Left lung (tissue), 10 donors: Measurements from ENCODE around the gene EGFL7. TPM values are rescaled to one million over a fixed set of nuclear protein-coding genes. Genes with fewer than 3 reads are reported as not detected.
A peak's percentile ranks its signal among the peaks of the same experiment; 100 is the strongest.
"Not testable (repeated sequence)": the region's sequence is repeated elsewhere in the genome, so short reads cannot be mapped to it uniquely, and the experiment has no call there.

Experiments used
- ATAC-seq: fragments of 200-7000 bp; cut with Tn5 transposase; one replicate; pipeline ENCODE4 v1.9.1; 2020; ENCODE audit warnings: moderate library complexity
- DNase-seq, 4 donors: peaks; one replicate each; pipeline ENCODE4 v3.0.0-alpha.2; 2013 to 2020
- H3K27ac ChIP-seq, 2 donors: fragments of 200-600 bp; sonication (generic) in 1 of 2; one replicate each; pipeline versions ENCODE4 v1.5.0 to v1.8.0; 2020 to 2021
- H3K27me3 ChIP-seq, 2 donors: fragments of 200-600 bp; sonication (generic) in 1 of 2; one replicate each; pipeline versions ENCODE4 v1.5.0 to v1.8.0; 2020 to 2021
- H3K36me3 ChIP-seq, 2 donors: fragments of 200-600 bp; sonication (generic) in 1 of 2; one replicate each; pipeline versions ENCODE4 v1.5.0 to v1.8.0; 2020 to 2021
- H3K4me1 ChIP-seq, 2 donors: fragments of 200-600 bp; one replicate each; pipeline ENCODE4 v1.8.0; 2021
- H3K4me3 ChIP-seq, 2 donors: fragments of 200-600 bp; sonication (generic) in 1 of 2; one replicate each; pipeline versions ENCODE4 v1.5.0 to v1.8.0; 2020 to 2021; ENCODE audit warnings: mild to moderate bottlenecking in 1 of 2
- H3K9me3 ChIP-seq, 2 donors: fragments of 200-600 bp; sonication (generic) in 1 of 2; one replicate each; pipeline versions ENCODE4 v1.5.0 to v1.8.0; 2020 to 2021
- intact Hi-C, 2 donors: fragments of 100-400 bp; cut with DNase I; formaldehyde crosslinking; loops; one replicate each; pipeline versions ENCODE4 v1.11.2 to v1.14.2; 2022
- polyA plus RNA-seq, 6 donors: library from polyadenylated mRNA; unstranded; fragments of 120-200 nt; gene quantifications; one replicate each; pipeline ENCODE4 v1.2.1, GENCODE V29; 2013; ENCODE audit not compliant: insufficient read length in 6 of 6
- total RNA-seq, 2 donors: library from RNA; stranded (reverse); fragmentation: NEBNext Ultra II Directional; extraction: Animal tissue kit (Norgen Biotek cat#: 25700); gene quantifications; one replicate each; pipeline ENCODE4 v1.2.1, GENCODE V29; 2021
- TF ChIP-seq, protein P1 (sequence below), 2 donors: fragments of 200-600 bp; sonication (generic) in 1 of 2; IDR thresholded peaks; one replicate each; pipeline versions ENCODE4 v1.5.0 to v1.8.0; 2021; ENCODE audit warnings: antibody characterized with exemption in 2 of 2
- donor health status: DM: no; HTN: yes; CAD: no.
- donor health status: DM: no; HTN: no; CAD: no.

The EGFL7 gene
- total and polyA plus RNA-seq, 8 donors = 65.7 to 165 (median 101) TPM

DNA sequence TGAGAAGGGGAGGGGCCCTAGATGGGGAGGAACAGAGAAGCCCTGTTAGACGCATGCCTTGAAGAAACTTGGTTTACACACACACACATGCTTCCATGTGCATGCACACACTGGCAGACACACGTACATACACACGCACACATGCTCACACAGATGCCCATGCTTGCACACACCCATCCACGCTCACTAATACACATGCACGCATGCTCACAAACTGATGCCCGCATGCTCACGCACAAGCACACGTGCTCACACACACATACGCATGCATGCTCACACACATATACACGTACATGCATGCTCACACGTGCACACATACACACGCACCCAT lies 32.1 kb upstream of the EGFL7 start:
- TF ChIP-seq, protein P1, sequence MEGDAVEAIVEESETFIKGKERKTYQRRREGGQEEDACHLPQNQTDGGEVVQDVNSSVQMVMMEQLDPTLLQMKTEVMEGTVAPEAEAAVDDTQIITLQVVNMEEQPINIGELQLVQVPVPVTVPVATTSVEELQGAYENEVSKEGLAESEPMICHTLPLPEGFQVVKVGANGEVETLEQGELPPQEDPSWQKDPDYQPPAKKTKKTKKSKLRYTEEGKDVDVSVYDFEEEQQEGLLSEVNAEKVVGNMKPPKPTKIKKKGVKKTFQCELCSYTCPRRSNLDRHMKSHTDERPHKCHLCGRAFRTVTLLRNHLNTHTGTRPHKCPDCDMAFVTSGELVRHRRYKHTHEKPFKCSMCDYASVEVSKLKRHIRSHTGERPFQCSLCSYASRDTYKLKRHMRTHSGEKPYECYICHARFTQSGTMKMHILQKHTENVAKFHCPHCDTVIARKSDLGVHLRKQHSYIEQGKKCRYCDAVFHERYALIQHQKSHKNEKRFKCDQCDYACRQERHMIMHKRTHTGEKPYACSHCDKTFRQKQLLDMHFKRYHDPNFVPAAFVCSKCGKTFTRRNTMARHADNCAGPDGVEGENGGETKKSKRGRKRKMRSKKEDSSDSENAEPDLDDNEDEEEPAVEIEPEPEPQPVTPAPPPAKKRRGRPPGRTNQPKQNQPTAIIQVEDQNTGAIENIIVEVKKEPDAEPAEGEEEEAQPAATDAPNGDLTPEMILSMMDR (IDR thresholded peaks at IDR 0.05) = no peak
- Histone ChIP-seq H3K9me3 (no peaks in the 10 kb centered on the region), H3K36me3 (no peaks in the 10 kb centered on the region), H3K4me3 (no peak overlapping the region), H3K27ac (no peak overlapping the region), H3K27me3 (peaks cover 0 to 26% of the 10 kb centered on the region in 2 donors), H3K4me1 (peaks cover 8 to 45% of the 10 kb centered on the region in 2 donors)
- no peak for DNase-seq
- intact Hi-C loops = loop anchor here in 1 of 2 donors (2.0 kb wide), 1 partner anchor 142 kb away; no protein-coding TSS in a partner anchor
- ATAC-seq = no peak

DNA sequence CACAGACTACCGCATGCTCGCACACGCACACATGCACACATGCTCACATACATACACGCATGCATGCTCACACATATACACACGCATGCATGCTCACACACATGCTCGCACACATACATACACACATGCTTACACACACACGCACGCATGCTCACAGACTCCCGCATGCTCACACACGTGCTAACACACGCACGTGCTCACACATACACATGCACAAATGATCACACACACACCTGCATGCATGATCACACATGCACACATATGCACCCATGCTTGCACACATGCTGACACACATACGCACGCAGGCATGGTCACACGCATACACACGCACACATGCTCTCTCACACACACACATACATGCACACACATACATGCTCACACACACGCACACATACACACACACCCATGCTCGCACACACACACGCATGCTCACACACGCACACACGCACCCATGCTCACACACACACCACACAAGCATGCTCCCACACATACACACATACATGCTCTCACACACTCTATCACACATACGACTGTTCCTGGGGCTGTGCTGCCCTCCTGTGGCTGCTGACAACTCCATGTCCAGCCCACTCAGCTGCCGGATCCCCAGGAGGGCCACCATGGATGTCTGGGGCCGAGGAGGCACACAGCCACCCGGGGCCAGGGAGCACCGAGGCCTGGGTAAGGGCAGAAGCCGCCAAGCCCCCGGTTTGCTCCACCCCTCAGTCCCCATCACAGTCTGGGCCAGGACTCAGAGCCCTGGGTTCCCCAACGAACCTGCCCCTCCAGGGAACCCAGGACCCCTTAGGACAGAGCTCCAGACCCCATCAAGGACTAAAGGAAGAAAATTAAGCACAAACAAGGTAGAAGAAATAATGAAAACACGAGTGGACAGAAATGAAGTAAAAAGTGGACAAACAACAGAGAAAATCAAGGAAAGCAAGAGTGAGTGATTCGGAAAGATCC lies 31.4 kb upstream of the EGFL7 start:
- DNase-seq (peak; percentile 67 to 93 (median 78)), ATAC-seq (peak; percentile 92)
- Histone ChIP-seq H3K4me1 (peaks cover 4 to 38% of the 10 kb centered on the region in 2 donors), H3K27me3 (peaks cover 0 to 26% of the 10 kb centered on the region in 2 donors), H3K4me3 (no peak overlapping the region), H3K27ac (no peak overlapping the region), H3K9me3 (no peaks in the 10 kb centered on the region), H3K36me3 (no peaks in the 10 kb centered on the region)
- intact Hi-C loops = loop anchor here in 1 of 2 donors (2.0 kb wide), 1 partner anchor 143 kb away; no protein-coding TSS in a partner anchor
- TF ChIP-seq, protein P1 (IDR thresholded peaks at IDR 0.05) = peak; percentile 73 to 93

DNA sequence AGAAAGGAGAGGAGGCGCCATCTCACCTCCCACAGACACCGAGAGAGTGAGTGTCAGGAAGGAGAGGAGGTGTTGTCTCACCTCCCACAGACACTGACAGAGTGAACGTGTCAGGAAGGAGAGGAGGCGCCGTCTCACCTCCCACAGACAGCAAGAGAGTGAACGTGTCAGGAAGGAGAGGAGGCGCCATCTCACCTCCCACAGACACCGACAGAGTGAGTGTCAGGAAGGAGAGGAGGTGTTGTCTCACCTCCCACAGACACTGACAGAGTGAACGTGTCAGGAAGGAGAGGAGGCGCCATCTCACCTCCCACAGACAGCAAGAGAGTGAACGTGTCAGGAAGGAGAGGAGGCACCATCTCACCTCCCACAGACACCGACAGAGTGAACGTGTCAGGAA lies 30.6 kb upstream of the EGFL7 start:
- H3K9me3 ChIP-seq, H3K27ac ChIP-seq, H3K4me3 ChIP-seq, H3K36me3 ChIP-seq, DNase-seq, ATAC-seq, intact Hi-C loops: not testable (repeated sequence)
- Histone ChIP-seq H3K27me3 (peaks cover 0 to 26% of the 10 kb centered on the region in 2 donors), H3K4me1 (peaks cover 0 to 33% of the 10 kb centered on the region in 2 donors)

DNA sequence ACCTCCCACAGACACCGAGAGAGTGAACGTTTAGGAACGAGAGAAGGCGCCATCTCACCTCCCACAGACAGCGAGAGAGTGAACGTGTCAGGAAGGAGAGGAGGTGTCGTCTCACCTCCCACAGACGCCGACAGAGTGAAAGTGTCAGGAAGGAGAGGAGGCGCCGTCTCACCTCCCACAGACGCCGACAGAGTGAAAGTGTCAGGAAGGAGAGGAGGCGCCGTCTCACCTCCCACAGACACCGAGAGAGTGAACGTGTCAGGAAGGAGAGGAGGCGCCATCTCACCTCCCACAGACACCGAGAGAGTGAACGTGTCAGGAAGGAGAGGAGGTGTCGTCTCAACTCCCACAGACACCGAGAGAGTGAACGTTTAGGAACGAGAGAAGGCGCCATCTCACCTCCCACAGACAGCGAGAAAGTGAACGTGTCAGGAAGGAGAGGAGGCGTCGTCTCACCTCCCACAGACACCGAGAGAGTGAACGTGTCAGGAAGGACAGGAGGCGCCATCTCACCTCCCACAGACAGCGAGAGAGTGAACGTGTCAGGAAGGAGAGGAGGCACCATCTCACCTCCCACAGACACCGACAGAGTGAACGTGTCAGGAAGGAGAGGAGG lies 30.1 kb upstream of the EGFL7 start:
- Histone ChIP-seq H3K4me1 (peaks cover 0 to 31% of the 10 kb centered on the region in 2 donors), H3K27me3 (peaks cover 0 to 23% of the 10 kb centered on the region in 2 donors)
- intact Hi-C loops, DNase-seq, H3K36me3 ChIP-seq, H3K4me3 ChIP-seq, H3K9me3 ChIP-seq, H3K27ac ChIP-seq, ATAC-seq: not testable (repeated sequence)

DNA sequence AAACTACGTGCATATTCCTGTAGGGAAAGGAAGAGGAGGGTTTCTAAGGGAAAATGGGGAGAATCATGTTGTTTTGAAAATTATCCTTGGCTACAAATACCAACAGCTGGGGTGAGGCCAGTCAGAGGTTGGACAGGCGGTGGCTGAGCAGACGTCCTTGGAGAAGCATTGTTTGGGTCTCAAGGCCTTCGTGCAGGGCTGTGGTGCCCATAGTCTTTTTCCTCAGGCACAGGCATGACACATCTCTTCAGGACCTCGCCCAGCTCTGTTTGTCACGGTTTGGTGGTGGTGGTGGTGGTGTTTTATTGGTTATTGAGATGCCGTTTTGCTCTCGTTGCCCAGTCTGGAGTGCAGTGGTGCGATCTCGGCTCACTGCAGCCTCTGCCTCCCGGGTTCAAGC lies 27.8 kb upstream of the EGFL7 start:
- Histone ChIP-seq H3K4me1 (peaks cover 0 to 17% of the 10 kb centered on the region in 2 donors), H3K27me3 (peaks cover 0 to 4% of the 10 kb centered on the region in 2 donors), H3K9me3 (no peaks in the 10 kb centered on the region), H3K36me3 (no peaks in the 10 kb centered on the region), H3K4me3 (no peak overlapping the region), H3K27ac (no peak overlapping the region)
- DNase-seq = no peak
- intact Hi-C loops = no loop called here
- ATAC-seq = no peak
- TF ChIP-seq, protein P1 (IDR thresholded peaks at IDR 0.05) = no peak
